GM21526 (cell line): ENCODE measurements around the gene SUCNR1.

Source experiments
- ATAC-seq: cut with Tn5 transposase; IDR thresholded peaks from one replicate; pipeline ENCODE4 v1.9.1; 2021; ENCODE audit warnings: moderate library complexity; ENCODE audit not compliant: unreplicated experiment, low FRiP score

The SUCNR1 gene

GRCh38 chr3:151931171-151931570 is 57.7 kb downstream of the SUCNR1 start:
- ATAC-seq, result no peak

GRCh38 chr3:151933234-151933853 is 59.9 kb downstream of the SUCNR1 start:
- ATAC-seq, result no peak
